OCI-LY1 (cell line): Measurements from ENCODE around the gene RNU6-9.

Experiments used
- H2AFZ ChIP-seq: fragments of 200-600 bp; sonication (generic), shearing (Covaris generic); 2 replicates; pipeline ENCODE4 v1.6.0; 2014; ENCODE audit warnings: antibody characterized with exemption, mild to moderate bottlenecking, low read length
- H3F3A ChIP-seq: fragments of 200-600 bp; sonication (generic), shearing (Covaris generic); 2 replicates; pipeline ENCODE4 v1.6.0; 2014; ENCODE audit warnings: mild to moderate bottlenecking, antibody characterized with exemption, low read length, moderate library complexity; ENCODE audit not compliant: insufficient read depth
- H3K27ac ChIP-seq: fragments of 200-600 bp; sonication (generic); 2 replicates; pipeline ENCODE4 v1.5.1; 2014; ENCODE audit warnings: low read length, mixed run types, mild to moderate bottlenecking, low read depth; ENCODE audit not compliant: poor library complexity, severe bottlenecking
- H3K27me3 ChIP-seq: fragments of 200-600 bp; sonication (generic); 2 replicates; pipeline ENCODE4 v1.6.0; 2014; ENCODE audit warnings: antibody characterized with exemption, mild to moderate bottlenecking, low read length, moderate library complexity; ENCODE audit not compliant: insufficient read depth
- H3K36me3 ChIP-seq: fragments of 200-600 bp; sonication (generic); 2 replicates; pipeline ENCODE4 v1.6.1; 2014; ENCODE audit warnings: mild to moderate bottlenecking, antibody characterized with exemption, low read length, moderate library complexity, mixed read lengths; ENCODE audit not compliant: insufficient read depth
- H3K4me1 ChIP-seq: fragments of 200-600 bp; sonication (generic); 2 replicates; pipeline ENCODE4 v1.5.1; 2014; ENCODE audit warnings: mild to moderate bottlenecking, low read length, moderate library complexity; ENCODE audit not compliant: insufficient read depth, severe bottlenecking
- H3K4me2 ChIP-seq: fragments of 200-600 bp; sonication (generic), shearing (Covaris generic); 2 replicates; pipeline ENCODE4 v1.6.1; 2014; ENCODE audit warnings: low read length
- H3K4me3 ChIP-seq: fragments of 200-600 bp; sonication (generic); 2 replicates; pipeline ENCODE4 v1.5.1; 2014; ENCODE audit warnings: low read length, low read depth, mild to moderate bottlenecking, mixed read lengths; ENCODE audit not compliant: poor library complexity, severe bottlenecking
- H3K79me2 ChIP-seq: fragments of 200-600 bp; shearing (Covaris generic); 2 replicates; pipeline ENCODE4 v1.6.1; 2016; ENCODE audit warnings: mixed run types, low read length, mixed read lengths; ENCODE audit not compliant: insufficient read depth
- H3K9ac ChIP-seq: fragments of 200-600 bp; sonication (generic), shearing (Covaris generic); 2 replicates; pipeline ENCODE4 v1.6.1; 2014; ENCODE audit warnings: mild to moderate bottlenecking, low read length, mixed read lengths
- H3K9me2 ChIP-seq: fragments of 200-600 bp; sonication (generic), shearing (Covaris generic); 2 replicates; pipeline ENCODE4 v1.6.1; 2014; ENCODE audit warnings: low read depth, mild to moderate bottlenecking, low read length, mixed read lengths
- H3K9me3 ChIP-seq: fragments of 200-600 bp; shearing (Covaris generic); 2 replicates; pipeline ENCODE4 v1.6.1; 2014; ENCODE audit warnings: low read length, mixed read lengths
- H4K20me1 ChIP-seq: fragments of 200-600 bp; sonication (generic), shearing (Covaris generic); 2 replicates; pipeline ENCODE4 v1.6.0; 2016; ENCODE audit warnings: mild to moderate bottlenecking, low read length; ENCODE audit not compliant: insufficient read depth
- EZH2 ChIP-seq: fragments of 200-600 bp; sonication (generic), shearing (Covaris generic); IDR thresholded peaks from 2 replicates; pipeline ENCODE4 v1.8.0; 2017; ENCODE audit warnings: borderline replicate concordance, mixed run types, mild to moderate bottlenecking, antibody characterized with exemption, low read length, moderate library complexity, mixed read lengths
- TF ChIP-seq, protein P1 (sequence below): fragments of 200-600 bp; sonication (generic), shearing (Covaris generic); IDR thresholded peaks from 2 replicates; pipeline ENCODE4 v1.5.1; 2017; ENCODE audit warnings: mild to moderate bottlenecking, antibody characterized with exemption, low read length, moderate library complexity, mixed read lengths

Gene RNU6-9

DNA sequence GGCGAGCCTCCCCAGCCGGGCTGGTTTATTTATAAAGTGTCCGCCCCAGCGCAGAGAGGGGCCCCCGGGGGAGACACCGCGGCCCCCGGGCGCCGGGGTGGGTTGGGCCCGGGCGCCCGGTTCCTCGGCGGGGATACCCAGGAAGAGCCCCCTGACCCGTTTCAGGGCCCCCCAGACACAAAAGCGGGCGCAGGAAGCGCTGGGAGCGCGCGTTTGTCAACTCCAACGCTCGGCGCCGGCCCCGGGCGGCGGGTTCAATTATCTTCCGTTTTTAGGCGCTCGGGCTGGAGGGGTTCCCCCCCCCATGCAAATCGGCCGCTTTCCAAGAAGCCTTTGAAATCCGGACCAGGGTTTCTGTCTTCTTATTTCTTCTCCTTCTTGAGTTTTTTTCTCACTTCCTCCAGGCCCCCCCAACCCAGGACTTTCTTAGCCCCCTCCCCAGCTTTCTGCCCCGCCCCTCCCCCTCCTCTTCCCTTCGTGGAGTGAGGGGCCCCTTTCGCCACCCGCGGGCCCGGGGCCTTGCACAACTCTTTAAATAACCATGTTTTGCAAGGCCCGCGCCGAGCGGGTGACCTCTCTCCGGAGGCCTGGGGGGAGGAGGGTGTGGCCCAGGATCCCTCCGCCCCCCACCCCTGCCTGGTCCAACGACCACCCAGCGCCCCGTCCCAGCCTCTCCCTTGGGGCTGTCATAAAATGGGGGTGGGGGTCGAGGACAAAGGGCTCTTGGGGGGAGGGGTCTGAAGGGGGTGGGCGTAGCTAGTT is 33.5 kb downstream of the RNU6-9 start:
- no peaks in the 10 kb centered on the region; the same call in none of the 2 replicates for H3K27me3 ChIP-seq
- no peaks in the 10 kb centered on the region for H3K9me2 ChIP-seq
- H3K4me3 ChIP-seq, result peak overlapping the region; percentile 64
- peak overlapping the region; percentile 37; the same call in 1 of the 2 replicates for H3K9ac ChIP-seq
- peaks cover 21% of the 10 kb centered on the region for H3K4me1 ChIP-seq
- peak overlapping the region; percentile 84 for H3K4me2 ChIP-seq
- H3F3A ChIP-seq, result no peaks in the 10 kb centered on the region
- no peak overlapping the region for H3K27ac ChIP-seq
- no peaks in the 10 kb centered on the region for H3K79me2 ChIP-seq
- H4K20me1 ChIP-seq, result no peaks in the 10 kb centered on the region
- TF ChIP-seq, protein P1, sequence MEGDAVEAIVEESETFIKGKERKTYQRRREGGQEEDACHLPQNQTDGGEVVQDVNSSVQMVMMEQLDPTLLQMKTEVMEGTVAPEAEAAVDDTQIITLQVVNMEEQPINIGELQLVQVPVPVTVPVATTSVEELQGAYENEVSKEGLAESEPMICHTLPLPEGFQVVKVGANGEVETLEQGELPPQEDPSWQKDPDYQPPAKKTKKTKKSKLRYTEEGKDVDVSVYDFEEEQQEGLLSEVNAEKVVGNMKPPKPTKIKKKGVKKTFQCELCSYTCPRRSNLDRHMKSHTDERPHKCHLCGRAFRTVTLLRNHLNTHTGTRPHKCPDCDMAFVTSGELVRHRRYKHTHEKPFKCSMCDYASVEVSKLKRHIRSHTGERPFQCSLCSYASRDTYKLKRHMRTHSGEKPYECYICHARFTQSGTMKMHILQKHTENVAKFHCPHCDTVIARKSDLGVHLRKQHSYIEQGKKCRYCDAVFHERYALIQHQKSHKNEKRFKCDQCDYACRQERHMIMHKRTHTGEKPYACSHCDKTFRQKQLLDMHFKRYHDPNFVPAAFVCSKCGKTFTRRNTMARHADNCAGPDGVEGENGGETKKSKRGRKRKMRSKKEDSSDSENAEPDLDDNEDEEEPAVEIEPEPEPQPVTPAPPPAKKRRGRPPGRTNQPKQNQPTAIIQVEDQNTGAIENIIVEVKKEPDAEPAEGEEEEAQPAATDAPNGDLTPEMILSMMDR, result no peak
- TF ChIP-seq EZH2, result no peak
- no peaks in the 10 kb centered on the region for H3K9me3 ChIP-seq
- H2AFZ ChIP-seq, result no peak overlapping the region
- H3K36me3 ChIP-seq, result no peaks in the 10 kb centered on the region

DNA sequence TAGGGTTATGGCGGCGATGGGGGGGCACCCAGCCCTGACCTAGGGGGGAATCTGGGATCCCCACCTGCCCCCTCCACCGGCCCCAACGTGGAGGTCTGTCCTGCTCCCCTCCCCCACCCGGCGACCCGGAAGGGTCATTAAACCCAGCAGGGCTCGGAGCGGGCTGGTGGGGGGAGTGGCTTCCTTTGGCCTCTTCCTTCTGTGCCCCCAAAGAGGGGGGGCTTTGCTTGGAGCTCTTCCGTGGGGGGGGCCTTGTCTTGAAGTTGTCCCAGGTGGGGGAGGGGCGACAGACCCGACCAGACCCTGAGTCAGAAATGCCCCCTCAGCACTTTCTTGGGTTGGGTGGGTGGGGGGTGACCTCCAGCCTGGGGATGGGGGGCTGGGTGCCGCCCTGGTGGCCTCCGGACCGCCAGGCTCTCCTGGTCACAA is 34.1 kb downstream of the RNU6-9 start:
- TF ChIP-seq EZH2, result no peak
- TF ChIP-seq, protein P1, result no peak
- Histone ChIP-seq H3K4me2 (no peak overlapping the region), H3K79me2 (no peaks in the 10 kb centered on the region), H4K20me1 (no peaks in the 10 kb centered on the region), H3K4me1 (peaks cover 21% of the 10 kb centered on the region), H3K27ac (no peak overlapping the region), H3K9me2 (no peaks in the 10 kb centered on the region), H3K36me3 (no peaks in the 10 kb centered on the region), H3K9ac (no peak overlapping the region), H3K27me3 (no peaks in the 10 kb centered on the region; the same call in none of the 2 replicates), H3K4me3 (no peak overlapping the region), H2AFZ (no peak overlapping the region), H3K9me3 (no peaks in the 10 kb centered on the region), H3F3A (no peaks in the 10 kb centered on the region)

DNA sequence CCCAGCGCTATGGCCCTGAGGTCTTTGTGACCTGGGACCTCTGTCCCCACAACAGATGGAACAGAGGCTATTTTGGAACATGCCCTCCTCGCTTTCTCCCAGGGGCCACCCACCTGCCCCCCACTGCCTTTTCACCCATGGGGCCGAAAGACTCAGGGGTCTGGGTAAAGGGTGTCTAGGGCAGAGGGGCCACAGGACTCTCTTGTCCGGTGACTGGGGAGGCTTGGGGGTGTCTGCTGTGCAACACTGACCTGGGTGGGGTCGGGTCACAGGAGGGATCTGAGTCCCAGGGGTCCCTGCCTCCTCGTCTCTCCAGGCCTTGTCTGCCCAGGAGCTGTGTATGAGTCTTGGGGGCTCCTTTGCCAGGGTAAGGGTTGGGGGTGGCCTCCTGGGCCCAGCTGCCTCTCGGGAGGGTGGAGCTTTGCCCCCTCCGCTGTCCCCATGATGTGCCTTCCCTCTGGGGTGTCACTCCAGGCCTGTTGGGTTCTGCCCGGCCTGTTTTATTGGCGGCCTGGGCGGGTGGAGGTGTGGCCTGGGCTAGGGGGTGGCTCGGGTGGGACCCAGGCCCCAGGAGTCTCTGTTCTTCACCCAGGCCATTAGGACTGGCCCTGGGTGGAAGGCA is 34.6 kb downstream of the RNU6-9 start:
- H2AFZ ChIP-seq, result no peak overlapping the region
- H3F3A ChIP-seq, result no peaks in the 10 kb centered on the region
- no peak overlapping the region for H3K9ac ChIP-seq
- H3K36me3 ChIP-seq, result no peaks in the 10 kb centered on the region
- H3K27ac ChIP-seq, result no peak overlapping the region
- no peaks in the 10 kb centered on the region for H3K9me3 ChIP-seq
- H3K4me3 ChIP-seq, result no peak overlapping the region
- no peak overlapping the region for H3K4me2 ChIP-seq
- no peaks in the 10 kb centered on the region for H4K20me1 ChIP-seq
- no peaks in the 10 kb centered on the region for H3K79me2 ChIP-seq
- TF ChIP-seq, protein P1, result no peak
- no peak for TF ChIP-seq EZH2
- peaks cover 2% of the 10 kb centered on the region for H3K27me3 ChIP-seq
- peaks cover 21% of the 10 kb centered on the region for H3K4me1 ChIP-seq
- H3K9me2 ChIP-seq, result no peaks in the 10 kb centered on the region
